ENCODE measurements around the gene LAMA2.

Gene LAMA2

DNA sequence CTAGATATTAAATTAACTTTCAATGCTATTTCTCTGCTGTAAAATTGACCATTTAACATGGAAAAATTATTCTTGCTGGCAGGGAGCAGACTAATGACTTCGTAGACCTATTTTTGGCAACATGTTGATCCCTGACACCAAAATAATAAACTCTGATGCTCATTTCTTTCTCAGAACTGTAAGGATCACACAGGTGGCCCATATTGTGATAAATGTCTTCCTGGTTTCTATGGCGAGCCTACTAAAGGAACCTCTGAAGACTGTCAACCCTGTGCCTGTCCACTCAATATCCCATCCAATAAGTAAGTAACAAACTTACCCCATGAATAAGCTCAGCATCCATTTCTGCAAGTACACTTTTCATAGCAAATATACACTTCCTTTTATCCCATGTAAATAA lies 387.5 kb downstream of the LAMA2 start:
- Histone ChIP-seq H3F3A (ENCODE audit: insufficient read depth, low read length) (no peaks in the 10 kb centered on the region), H2AFZ (ENCODE audit: low read length) (no peak overlapping the region), H3K27ac (ENCODE audit: low read length) (no peak overlapping the region), H3K36me3 (replicated peaks; ENCODE audit: insufficient read depth, low read length) (no peaks in the 10 kb centered on the region), H3K27me3 (replicated peaks; ENCODE audit: insufficient read depth, low read length) (no peaks in the 10 kb centered on the region), H3K9me3 (replicated peaks; ENCODE audit: insufficient read depth, low read length) (no peaks in the 10 kb centered on the region), H3K4me3 (ENCODE audit: low read length) (no peak overlapping the region), H3K9ac (ENCODE audit: low read length) (no peak overlapping the region), H3K4me1 (ENCODE audit: low read length) (no peaks in the 10 kb centered on the region), H3K79me2 (ENCODE audit: low read length) (no peaks in the 10 kb centered on the region), H3K9me2 (replicated peaks; ENCODE audit: insufficient read depth, low read length) (no peaks in the 10 kb centered on the region), H4K20me1 (ENCODE audit: insufficient read depth, low read length) (no peaks in the 10 kb centered on the region), H3K4me2 (ENCODE audit: low read depth, low read length) (no peak overlapping the region)
- no peak for DNase-seq
- TF ChIP-seq EZH2phosphoT487 (IDR thresholded peaks at IDR 0.05; ENCODE audit: low read length) (no peak), EZH2 (optimal IDR thresholded peaks at IDR 0.05; ENCODE audit: low read depth, low read length) (no peak)
- TF ChIP-seq, protein P1, sequence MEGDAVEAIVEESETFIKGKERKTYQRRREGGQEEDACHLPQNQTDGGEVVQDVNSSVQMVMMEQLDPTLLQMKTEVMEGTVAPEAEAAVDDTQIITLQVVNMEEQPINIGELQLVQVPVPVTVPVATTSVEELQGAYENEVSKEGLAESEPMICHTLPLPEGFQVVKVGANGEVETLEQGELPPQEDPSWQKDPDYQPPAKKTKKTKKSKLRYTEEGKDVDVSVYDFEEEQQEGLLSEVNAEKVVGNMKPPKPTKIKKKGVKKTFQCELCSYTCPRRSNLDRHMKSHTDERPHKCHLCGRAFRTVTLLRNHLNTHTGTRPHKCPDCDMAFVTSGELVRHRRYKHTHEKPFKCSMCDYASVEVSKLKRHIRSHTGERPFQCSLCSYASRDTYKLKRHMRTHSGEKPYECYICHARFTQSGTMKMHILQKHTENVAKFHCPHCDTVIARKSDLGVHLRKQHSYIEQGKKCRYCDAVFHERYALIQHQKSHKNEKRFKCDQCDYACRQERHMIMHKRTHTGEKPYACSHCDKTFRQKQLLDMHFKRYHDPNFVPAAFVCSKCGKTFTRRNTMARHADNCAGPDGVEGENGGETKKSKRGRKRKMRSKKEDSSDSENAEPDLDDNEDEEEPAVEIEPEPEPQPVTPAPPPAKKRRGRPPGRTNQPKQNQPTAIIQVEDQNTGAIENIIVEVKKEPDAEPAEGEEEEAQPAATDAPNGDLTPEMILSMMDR (IDR thresholded peaks at IDR 0.05; ENCODE audit: low read length): no peak

DNA sequence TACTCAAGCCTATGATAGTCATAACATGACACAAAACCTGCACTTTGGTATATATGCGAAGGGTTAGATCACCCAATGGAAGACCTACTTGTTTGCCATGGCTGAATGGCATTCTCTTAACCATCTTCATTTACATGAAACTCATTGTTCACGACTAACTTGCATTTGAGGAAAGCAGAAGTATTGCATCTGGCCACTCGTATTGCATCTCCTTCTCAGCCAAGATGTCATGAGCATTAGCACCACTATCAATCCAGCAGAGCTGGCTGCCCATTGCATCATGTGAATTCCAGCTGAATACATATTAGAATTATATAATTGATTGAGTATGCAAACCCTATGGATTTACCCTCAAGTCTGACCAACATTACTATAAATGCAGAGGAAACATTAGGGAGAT lies 390.2 kb downstream of the LAMA2 start:
- Histone ChIP-seq H3K4me1 (ENCODE audit: low read length) (no peaks in the 10 kb centered on the region), H2AFZ (ENCODE audit: low read length) (no peak overlapping the region), H4K20me1 (ENCODE audit: insufficient read depth, low read length) (no peaks in the 10 kb centered on the region), H3K9me3 (replicated peaks; ENCODE audit: insufficient read depth, low read length) (no peaks in the 10 kb centered on the region), H3K9me2 (replicated peaks; ENCODE audit: insufficient read depth, low read length) (no peaks in the 10 kb centered on the region), H3K27me3 (replicated peaks; ENCODE audit: insufficient read depth, low read length) (no peaks in the 10 kb centered on the region), H3F3A (ENCODE audit: insufficient read depth, low read length) (no peaks in the 10 kb centered on the region), H3K9ac (ENCODE audit: low read length) (no peak overlapping the region), H3K27ac (ENCODE audit: low read length) (no peak overlapping the region), H3K79me2 (ENCODE audit: low read length) (no peaks in the 10 kb centered on the region), H3K36me3 (replicated peaks; ENCODE audit: insufficient read depth, low read length) (no peaks in the 10 kb centered on the region), H3K4me2 (ENCODE audit: low read depth, low read length) (no peak overlapping the region), H3K4me3 (ENCODE audit: low read length) (no peak overlapping the region)
- TF ChIP-seq EZH2 (optimal IDR thresholded peaks at IDR 0.05; ENCODE audit: low read depth, low read length): no peak
- TF ChIP-seq, protein P1 (IDR thresholded peaks at IDR 0.05; ENCODE audit: low read length): no peak
- DNase-seq: no peak

DNA sequence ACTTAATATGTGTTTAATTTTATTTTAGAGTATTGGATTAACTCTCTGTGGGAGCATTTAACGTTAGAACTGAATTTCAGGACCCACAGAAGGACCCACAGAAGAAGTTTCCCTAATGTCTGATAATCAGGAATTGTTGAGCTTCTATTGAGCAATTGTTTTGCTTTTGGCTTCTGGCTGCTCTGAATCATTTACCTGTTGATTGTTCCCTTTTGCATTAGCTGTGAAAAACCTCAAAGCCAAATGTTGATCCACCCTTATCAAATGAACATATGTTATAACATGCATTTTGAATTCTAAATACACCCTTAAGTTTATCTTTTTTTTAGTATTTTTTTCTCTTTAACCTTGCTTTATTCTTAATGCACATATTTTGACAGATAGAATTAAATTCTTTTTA lies 393.5 kb downstream of the LAMA2 start:
- no peaks in the 10 kb centered on the region for H3K36me3 ChIP-seq (replicated peaks; ENCODE audit: insufficient read depth, low read length)
- no peak overlapping the region for H3K27ac ChIP-seq (ENCODE audit: low read length)
- TF ChIP-seq, protein P1 (IDR thresholded peaks at IDR 0.05; ENCODE audit: low read length): no peak
- no peak for TF ChIP-seq EZH2phosphoT487 (IDR thresholded peaks at IDR 0.05; ENCODE audit: low read length)
- TF ChIP-seq EZH2 (optimal IDR thresholded peaks at IDR 0.05; ENCODE audit: low read depth, low read length): no peak

More for the DNA sequence above, 393.5 kb downstream of the LAMA2 start:
- no peaks in the 10 kb centered on the region for H3K9me3 ChIP-seq (replicated peaks; ENCODE audit: insufficient read depth, low read length)
- DNase-seq: no peak
- H3K9me2 ChIP-seq (replicated peaks; ENCODE audit: insufficient read depth, low read length): no peaks in the 10 kb centered on the region
- H3K79me2 ChIP-seq (ENCODE audit: low read length): no peaks in the 10 kb centered on the region
- no peak overlapping the region for H3K4me2 ChIP-seq (ENCODE audit: low read depth, low read length)
- H3F3A ChIP-seq (ENCODE audit: insufficient read depth, low read length): peaks cover 9% of the 10 kb centered on the region; the same call in 1 of the 2 replicates
- no peak overlapping the region for H3K4me3 ChIP-seq (ENCODE audit: low read length)
- no peaks in the 10 kb centered on the region for H3K27me3 ChIP-seq (replicated peaks; ENCODE audit: insufficient read depth, low read length)
- H3K4me1 ChIP-seq (ENCODE audit: low read length): peaks cover 16% of the 10 kb centered on the region
- H4K20me1 ChIP-seq (ENCODE audit: insufficient read depth, low read length): no peaks in the 10 kb centered on the region
- H2AFZ ChIP-seq (ENCODE audit: low read length): no peak overlapping the region
- H3K9ac ChIP-seq (ENCODE audit: low read length): no peak overlapping the region
